ENCODE results near the gene XRRA1.
"Not testable (repeated sequence)": the region's sequence is repeated elsewhere in the genome, so short reads cannot be mapped to it uniquely, and the experiment has no call there.

- not testable (repeated sequence) for TF ChIP-seq CBFB (CRISPR knock-in tag; IDR thresholded peaks at IDR 0.05); PHF8 (CRISPR knock-in tag; IDR thresholded peaks at IDR 0.05); ZNF580 (CRISPR knock-in tag; IDR thresholded peaks at IDR 0.05; ENCODE audit: borderline replicate concordance, low read depth)
Measured at GRCh38 chr11:74990150-74990549, 41.3 kb upstream of the XRRA1 start.
